Activated naive CD4-positive, alpha-beta T cell (primary cell): ENCODE data around the gene WDR81.

ENCODE experiments used
- DNase-seq, 4 experiments: peaks; one replicate each; lab custom pipeline; 2025; lab: John Stamatoyannopoulos, UW

The WDR81 gene

GRCh38 chr17:1782171-1782567, 57.7 kb downstream of the WDR81 start:
- DNase-seq: no peak

GRCh38 chr17:1783271-1783670, 58.8 kb downstream of the WDR81 start:
- no peak for DNase-seq

DNA sequence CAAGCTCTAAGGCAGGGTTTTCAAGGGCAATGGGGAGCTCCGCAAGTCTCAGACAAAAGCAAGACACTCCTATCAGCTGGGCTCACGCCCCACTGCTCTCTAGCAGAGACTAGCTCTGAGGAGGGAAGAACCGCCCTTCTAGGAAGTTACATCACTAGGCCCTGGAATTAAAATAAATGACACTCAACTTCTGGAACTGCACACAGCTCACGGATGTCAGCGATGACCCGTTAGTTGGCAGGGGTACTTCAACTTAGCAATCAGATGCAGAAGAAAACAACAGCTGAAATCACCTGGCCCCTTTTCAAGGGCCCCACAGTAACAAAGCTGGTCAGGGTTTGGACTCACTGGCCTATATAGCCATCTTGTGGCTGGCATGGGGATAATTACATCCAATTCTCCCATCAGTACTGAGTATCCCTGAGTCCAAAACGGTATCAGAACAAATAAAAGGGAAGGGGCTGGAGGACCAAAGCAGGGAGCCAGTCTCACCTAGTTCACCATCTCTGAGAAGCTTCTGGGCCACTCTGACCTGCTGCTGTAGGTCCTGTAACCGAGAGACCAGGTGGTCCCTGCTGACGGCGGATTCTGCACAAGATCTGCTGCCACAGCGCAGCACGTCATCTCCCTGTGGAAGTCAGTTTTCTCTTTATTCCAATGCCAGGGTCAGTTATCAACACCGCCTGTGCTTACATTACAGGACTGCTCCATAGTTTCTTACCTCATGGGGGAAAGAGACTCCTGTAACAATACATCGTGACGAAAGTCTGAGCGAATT, 59.5 kb downstream of the WDR81 start:
- no peak for DNase-seq

- DNase-seq: no peak
Measured at GRCh38 chr17:1785930-1786329, 61.4 kb downstream of the WDR81 start.

DNA sequence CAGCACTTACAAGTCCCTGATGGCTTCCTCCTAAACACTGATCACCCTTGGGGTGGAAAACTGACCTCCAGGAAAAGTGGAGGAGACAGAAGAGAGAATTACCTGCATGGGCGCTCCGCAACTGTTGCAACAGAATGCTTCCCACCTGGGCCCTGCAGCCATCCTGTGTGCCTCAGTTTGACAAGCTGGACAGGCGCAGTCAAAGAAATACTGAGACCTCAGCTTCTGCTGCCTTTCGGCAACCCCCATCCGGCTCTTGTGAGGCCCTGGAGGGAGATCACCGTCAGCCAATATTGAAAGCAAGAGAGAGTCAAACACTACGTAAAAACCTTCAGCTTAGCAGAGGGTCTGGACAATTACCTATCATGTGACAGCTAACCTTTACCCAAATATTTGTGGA, 62.2 kb downstream of the WDR81 start:
- no peak for DNase-seq

DNA sequence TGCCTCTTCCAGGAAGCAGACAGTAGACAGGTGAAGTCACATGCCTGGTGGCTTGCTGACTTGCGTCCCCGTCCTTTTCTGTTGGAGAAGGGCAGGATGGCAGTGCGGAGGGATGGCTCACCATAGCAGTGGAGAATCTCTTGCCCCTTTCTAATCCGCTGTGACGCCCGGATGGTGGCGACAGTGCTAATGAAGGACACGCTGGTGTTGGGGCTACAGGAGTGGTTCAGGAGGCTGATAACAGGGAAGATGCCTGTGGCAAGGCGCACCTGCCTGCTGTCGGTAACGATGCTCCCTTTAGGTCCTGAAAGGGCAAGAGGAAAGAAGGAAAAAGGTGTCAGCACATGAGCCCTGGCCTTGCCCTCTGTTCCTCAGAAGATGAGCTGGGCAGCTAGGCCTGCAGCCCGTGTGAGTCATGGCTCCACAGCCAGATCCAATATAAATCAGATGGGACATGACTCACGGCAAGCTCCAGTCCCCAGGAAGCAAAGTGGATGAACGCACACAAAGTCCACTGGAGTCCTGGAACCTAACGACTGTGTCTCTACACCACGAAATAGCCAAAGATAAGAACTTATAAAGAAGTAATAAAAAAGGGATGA, 62.9 kb downstream of the WDR81 start:
- no peak for DNase-seq
